ENCODE measurements around the gene ZNF688. TPM values are rescaled to one million over a fixed set of nuclear protein-coding genes. Genes with fewer than 3 reads are reported as not detected.

The ZNF688 gene
- total and polyA plus RNA-seq, 2 of the 8 experiments (the other 6 are each of a cell fraction or from before 2014, with no cell fraction given), result 2.7 to 3.5 TPM

DNA sequence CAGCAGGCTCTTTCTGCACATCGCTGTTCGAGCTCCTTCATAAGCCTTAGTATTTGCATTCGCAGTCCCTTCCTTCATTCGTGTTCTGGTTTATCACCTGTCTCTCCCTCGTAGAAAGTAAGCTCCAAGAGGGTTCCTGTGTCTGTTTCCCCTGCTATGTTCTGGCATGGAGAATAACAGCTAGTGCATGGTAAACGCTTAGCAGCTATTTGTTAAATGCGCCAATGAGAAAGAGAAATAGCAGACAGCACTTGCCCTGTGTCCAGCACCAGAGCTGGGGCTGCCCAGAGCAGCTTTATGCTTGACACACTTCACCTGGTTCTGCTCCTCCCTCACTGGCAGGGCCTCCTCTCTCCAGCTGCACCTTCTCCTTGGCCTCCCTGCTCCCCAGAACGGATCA, 5.5 kb downstream of the ZNF688 start:
- Histone ChIP-seq H4K20me1 (replicated peaks in 1 of 2; ENCODE audit: control insufficient read depth in 1 of 2, insufficient read depth in 2 of 2, low read length in 2 of 2) (no peaks in the 10 kb centered on the region), H3K14ac (ENCODE audit: insufficient read length) (no peak overlapping the region), H2BK20ac (ENCODE audit: low read length) (no peak overlapping the region), H2BK120ac (replicated peaks; ENCODE audit: low read depth, low read length) (no peak overlapping the region), H4K5ac (ENCODE audit: insufficient read length, low read depth, low read length) (no peak overlapping the region), H4K91ac (replicated peaks; ENCODE audit: insufficient read length, low read length) (no peak overlapping the region), H3K9me3 (ENCODE audit: insufficient read depth in 2 of 2, low read depth in 1 of 2, low read length in 1 of 2) (no peaks in the 10 kb centered on the region), H3K4me2 (ENCODE audit: insufficient read depth in 1 of 2, low read depth in 2 of 2, low read length in 2 of 2) (no peak overlapping the region), H3K56ac (replicated peaks; ENCODE audit: insufficient read length, low read depth, low read length) (no peak overlapping the region), H3K27ac (ENCODE audit: low read depth, low read length) (no peak overlapping the region), H3K79me1 (ENCODE audit: low read depth, low read length) (no peaks in the 10 kb centered on the region), H2AK5ac (ENCODE audit: low read depth, low read length) (no peak overlapping the region), H3K4ac (replicated peaks; ENCODE audit: insufficient read length, low read depth, low read length) (no peak overlapping the region), H2BK15ac (ENCODE audit: low read length) (no peak overlapping the region), H2BK5ac (ENCODE audit: low read depth, low read length) (no peak overlapping the region), H3K23me2 (ENCODE audit: low read depth, low read length) (peaks cover under 1% of the 10 kb centered on the region; the same call in 1 of the 2 replicates), H2BK12ac (ENCODE audit: low read depth, low read length) (no peak overlapping the region), H3K4me3 (ENCODE audit: extremely low read depth in 1 of 4, insufficient read depth in 2 of 4, low read depth in 3 of 4, low read length in 4 of 4) (no peak overlapping the region), H3K4me1 (replicated peaks in 1 of 4; ENCODE audit: control insufficient read depth in 3 of 4, insufficient read depth in 4 of 4, low read length in 3 of 4) (peaks cover 0 to 9% (median 2%) of the 10 kb centered on the region in 4 experiments; a peak in 5 of 7 replicates), H3K79me2 (ENCODE audit: control insufficient read depth in 1 of 2, insufficient read depth in 2 of 2, low read length in 2 of 2) (no peaks in the 10 kb centered on the region), H3K18ac (ENCODE audit: extremely low read depth, low read length) (no peak overlapping the region), H3K23ac (ENCODE audit: insufficient read length) (no peak overlapping the region), H3K27me3 (replicated peaks in 1 of 4; ENCODE audit: control insufficient read depth in 3 of 4, extremely low read depth in 1 of 4, insufficient read depth in 3 of 4, low read length in 3 of 4) (peaks cover 0 to 3% (median 1%) of the 10 kb centered on the region in 4 experiments; a peak in 2 of 7 replicates), H3K36me3 (ENCODE audit: control insufficient read depth in 2 of 4, insufficient read depth in 4 of 4, low read length in 3 of 4) (no peaks in the 10 kb centered on the region), H4K8ac (ENCODE audit: extremely low read depth, insufficient read depth, low read length) (no peak overlapping the region), H3K9ac (replicated peaks in 1 of 4; ENCODE audit: extremely low read depth in 1 of 4, low read depth in 3 of 4, low read length in 3 of 4) (no peak overlapping the region), H2AFZ (ENCODE audit: low read length) (no peak overlapping the region)
- DNase-seq (ENCODE audit: low read depth in 1 of 2, low spot score in 2 of 2), result no peak
- POLR2A ChIA-PET (ENCODE audit: partially characterized antibody), result interaction anchor here (0.7 to 5.0 kb wide), 14 partner anchors 8 to 159 kb away, joined by 3 to 26 read pairs (median 4); partner anchors contain the start of genes ZNF689, ZNF747, ZNF764 and ZNF771
- CTCF ChIA-PET (ENCODE audit: partially characterized antibody), result interaction anchor here (0.6 to 5.7 kb wide), 10 partner anchors 26 to 148 kb away, joined by 3 to 28 read pairs (median 3); partner anchors contain the start of gene ZNF747
- no peak for FAIRE-seq
- 84% methylated on average over 8 of the region's 8 CpGs; no CpG with 5 or more reads in 1 of the 2 experiments for WGBS, 2 experiments (ENCODE audit: extremely low coverage in 1 of 2, insufficient coverage in 1 of 2, insufficient read length in 1 of 2, insufficient replicate concordance in 2 of 2, low coverage in 1 of 2, low lambda C conversion rate in 2 of 2, missing lambda C conversion rate in 1 of 2)
- TF ChIP-seq SP1 (IDR thresholded peaks at IDR 0.05; ENCODE audit: low read depth, low read length), result no peak
- TF ChIP-seq MAFK (IDR thresholded peaks at IDR 0.05; ENCODE audit: low read depth, low read length), result no peak
- TF ChIP-seq EP300 (IDR thresholded peaks at IDR 0.05; ENCODE audit: borderline replicate concordance in 1 of 2, low read depth in 2 of 2, low read length in 2 of 2), result no peak

Data from H1 (cell line).